NCI-H187 (cell line): Measurements from ENCODE around the gene HPS5.
A peak's percentile ranks its signal among the peaks of the same experiment; 100 is the strongest.
"Not testable (repeated sequence)": the region's sequence is repeated elsewhere in the genome, so short reads cannot be mapped to it uniquely, and the experiment has no call there.

Source experiments
- DNase-seq, 2 experiments: peaks; one replicate each; lab custom pipeline; 2025; lab: John Stamatoyannopoulos, UW

Gene HPS5

DNA sequence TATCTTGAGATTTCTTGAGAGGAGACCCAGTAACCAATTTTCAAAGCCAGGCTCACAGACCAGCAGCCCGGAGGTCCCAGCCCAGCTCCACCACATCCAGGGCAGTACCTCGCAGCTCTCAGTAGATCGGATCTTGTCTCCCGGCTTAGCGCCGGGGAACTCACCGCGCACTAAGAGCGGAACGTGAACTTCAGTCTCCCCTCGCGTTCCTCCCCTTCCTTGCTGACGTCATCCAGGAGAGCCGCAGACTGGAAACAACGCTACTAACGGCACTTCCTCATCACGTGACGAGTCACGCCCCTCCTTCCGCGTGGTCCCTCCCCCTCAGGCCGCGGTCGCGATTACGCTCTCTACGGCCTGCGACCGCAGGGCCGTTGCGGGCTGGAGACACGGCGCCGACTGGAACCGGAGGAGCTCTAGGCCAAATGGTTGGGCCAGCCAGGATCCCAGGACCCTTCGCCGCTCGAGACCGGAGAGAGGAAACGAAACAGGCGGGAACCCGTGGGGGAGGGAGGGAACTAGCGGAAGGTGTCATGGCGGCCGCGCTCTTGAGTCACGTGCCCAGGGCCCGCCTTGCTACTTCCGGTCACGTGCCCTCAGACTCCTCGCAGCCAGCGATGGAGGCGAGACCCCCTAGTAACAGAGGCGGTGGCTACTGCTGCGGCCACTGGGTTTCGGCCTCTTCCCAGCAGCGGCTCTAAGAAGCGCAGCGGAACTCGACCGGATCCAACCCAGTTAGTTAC, at the start of gene HPS5, which contains the start of gene GTF2H1:
HPS5 (minus strand) TSS at position 172 of the 743 bp plus-strand sequence. CDS start 4,282 bp downstream, outside the sequence.
GTF2H1 (plus strand) TSS at position 599 of the 743 bp plus-strand sequence. CDS start 10,508 bp downstream, outside the sequence.
- peak; percentile 96 to 99 for DNase-seq

GRCh38 chr11:18371279-18371678, 49.3 kb upstream of the HPS5 start:
- no peak for DNase-seq

GRCh38 chr11:18369398-18369797, 47.5 kb upstream of the HPS5 start:
- DNase-seq: no peak

DNA sequence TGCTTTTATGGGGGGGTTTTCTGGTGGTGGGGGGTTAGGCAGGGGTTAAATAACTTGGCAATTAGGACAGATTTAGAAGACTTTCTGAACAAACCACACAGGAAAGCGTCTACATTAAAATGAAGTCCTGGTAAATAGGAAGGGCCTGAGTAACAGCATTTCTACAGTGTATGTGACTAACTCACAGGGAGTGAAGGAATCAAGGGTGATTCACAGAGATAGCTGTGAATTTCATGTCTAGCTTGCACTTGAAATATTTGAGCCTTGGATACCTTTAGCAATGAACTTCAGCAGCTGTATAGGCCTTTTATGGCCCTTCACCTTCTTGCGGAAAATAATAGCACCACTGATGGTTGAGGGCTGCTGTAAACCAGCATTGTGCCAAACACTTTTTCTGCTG, 46.3 kb upstream of the HPS5 start:
- DNase-seq: no peak

- DNase-seq: no peak
These were observed 45.5 kb upstream of the HPS5 start for GRCh38 chr11:18367431-18367830.

GRCh38 chr11:18366286-18366685, 44.3 kb upstream of the HPS5 start:
- DNase-seq: no peak

DNA sequence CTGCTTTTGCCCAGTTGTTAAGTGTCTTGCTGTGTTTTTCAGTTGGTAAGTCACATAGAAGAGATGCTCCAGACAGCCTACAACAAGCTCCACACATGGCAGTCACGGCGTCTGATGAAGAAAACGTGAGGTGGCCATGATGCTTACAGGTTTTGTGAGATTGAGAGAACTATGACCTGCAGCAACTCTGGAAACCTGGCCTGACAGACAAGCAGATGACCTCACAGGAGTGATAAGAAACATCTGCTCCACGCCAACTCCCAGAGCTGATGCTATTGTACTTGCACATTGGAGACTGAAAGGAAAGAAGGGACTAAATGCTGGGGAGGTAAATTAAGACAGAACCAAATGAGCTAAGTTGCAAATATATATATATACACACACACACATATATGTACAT, 43.8 kb upstream of the HPS5 start:
- no peak for DNase-seq

- no peak for DNase-seq
These were observed 42.6 kb upstream of the HPS5 start for GRCh38 chr11:18364495-18365073.

GRCh38 chr11:18361154-18361553, 39.2 kb upstream of the HPS5 start:
- DNase-seq: no peak

DNA sequence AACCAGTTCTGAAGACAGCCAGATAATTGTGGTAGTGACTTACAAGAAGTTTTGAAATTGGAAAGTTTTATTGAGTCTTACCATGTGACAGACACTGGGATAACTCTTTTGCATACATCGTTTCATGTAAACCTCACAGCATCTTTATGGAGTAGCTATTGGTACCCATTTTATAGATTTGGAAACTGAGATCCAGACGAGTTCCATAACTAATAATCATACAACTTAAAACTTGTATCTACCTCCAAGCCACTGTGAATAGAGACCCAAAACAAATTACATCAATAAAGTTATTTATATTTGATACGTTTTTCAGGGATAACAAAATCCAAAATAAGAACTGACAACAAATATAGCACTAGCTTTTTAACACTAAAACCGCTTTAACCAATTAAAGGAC, 36.7 kb upstream of the HPS5 start:
- DNase-seq: no peak

DNA sequence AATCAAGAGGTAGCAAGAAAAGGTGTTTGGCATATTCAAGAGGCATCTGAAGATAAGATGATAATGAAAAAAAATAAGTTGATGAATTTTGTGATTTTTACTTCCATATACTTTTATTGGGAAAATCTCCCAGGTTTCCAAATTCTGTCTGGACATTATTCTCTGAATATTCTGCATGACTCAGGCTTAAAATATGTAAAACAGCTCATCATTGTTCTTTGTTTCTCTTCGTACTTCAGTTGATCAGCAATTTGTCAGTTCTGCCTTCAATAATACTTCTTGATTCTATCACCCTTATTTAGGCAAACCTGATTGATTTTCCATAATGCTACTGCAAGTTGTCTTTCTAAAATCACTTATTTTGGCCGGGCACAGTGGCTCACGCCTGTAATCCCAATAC, 30.6 kb upstream of the HPS5 start:
- DNase-seq: no peak

DNA sequence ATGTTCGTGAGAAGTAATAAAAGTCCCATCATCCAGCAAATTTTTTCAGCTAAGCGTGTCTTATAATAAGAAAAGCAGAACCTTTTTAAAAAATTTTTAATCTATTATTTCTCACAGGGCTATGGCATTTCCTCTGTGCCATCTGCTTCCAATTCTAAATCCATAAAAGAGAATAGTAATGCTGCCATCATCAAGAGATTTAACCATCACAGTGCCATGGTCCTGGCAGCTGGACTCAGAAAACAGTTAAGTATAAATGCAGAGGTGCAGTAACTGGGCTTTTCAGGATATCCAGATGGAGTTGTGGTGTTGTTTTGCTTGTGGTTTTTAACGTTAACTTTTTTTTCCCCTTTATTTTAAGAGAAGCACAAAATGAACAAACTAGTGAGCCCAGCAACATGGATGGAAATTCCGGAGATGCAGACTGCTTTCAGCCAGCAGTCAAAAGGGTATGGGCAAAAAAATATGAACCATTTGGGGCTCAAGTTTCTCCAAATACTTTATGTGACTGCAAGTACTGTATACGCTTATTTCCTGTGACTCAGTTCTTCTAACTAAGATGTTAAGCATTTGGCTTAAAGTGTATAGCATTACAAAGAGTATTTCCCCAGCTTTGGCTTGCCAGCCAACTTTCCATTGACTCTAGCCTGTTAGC, 25.7 kb upstream of the HPS5 start:
- no peak for DNase-seq

- no peak for DNase-seq
These were observed 11.0 kb upstream of the HPS5 start for GRCh38 chr11:18332891-18333290.

- no peak for DNase-seq
These were observed 10.4 kb upstream of the HPS5 start for GRCh38 chr11:18332302-18332701.

- DNase-seq: no peak
These were observed 9.0 kb upstream of the HPS5 start for GRCh38 chr11:18330921-18331320.

DNA sequence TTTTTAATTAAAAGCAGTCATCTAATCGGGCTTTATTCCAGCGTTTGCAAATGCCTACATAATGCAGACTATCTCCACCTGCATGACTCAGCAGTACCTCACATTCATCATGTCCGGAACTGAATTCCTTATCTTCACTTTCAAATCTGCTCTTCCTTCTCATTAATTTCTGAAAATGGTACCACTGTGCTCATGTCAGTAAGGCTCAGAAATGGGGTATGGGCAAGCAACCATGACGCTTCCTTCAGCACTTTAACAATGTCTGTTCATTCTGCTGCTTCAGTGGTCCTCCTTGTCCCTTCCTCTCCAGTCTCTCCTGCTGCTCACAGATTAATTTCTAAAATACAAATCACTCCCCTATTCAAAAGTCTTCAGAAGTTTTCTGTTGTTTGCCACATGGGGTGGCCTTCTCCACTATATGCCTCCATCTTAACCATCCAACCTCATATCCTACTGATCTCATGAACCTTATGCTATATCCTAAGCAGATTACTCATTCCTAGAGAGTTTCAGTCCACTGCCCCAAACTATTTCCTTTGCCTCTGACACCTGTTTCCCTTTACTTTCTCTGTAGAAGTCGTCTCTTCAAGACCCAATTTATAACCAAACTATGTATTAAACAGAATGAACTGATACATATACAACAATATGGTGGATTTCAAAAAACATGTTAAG, 7.4 kb upstream of the HPS5 start:
- DNase-seq: no peak

- DNase-seq: no peak
These were observed 2.4 kb upstream of the HPS5 start for GRCh38 chr11:18324381-18324780.

DNA sequence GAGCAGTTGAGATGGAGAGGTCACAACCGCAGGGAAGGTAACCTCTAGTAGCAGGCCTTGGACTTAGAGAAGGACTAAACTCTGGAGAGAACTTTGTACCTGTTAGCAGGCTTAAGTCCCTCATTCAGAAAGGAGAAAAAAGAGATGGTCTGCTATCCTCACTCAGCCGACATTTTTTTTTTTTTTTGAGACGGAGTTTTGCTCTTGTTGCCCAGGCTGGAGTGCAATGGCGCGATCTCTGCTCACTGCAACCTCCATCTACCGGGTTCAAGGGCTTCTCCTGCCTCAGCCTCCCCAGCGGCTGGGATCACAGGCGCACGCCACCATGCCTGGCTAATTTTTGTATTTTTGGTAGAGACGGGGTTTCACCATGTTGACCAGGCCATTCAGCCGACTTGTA, 1.9 kb upstream of the HPS5 start:
- not testable (repeated sequence) for DNase-seq

- no peak for DNase-seq
These were observed 1.1 kb upstream of the HPS5 start for GRCh38 chr11:18322818-18323570.

DNA sequence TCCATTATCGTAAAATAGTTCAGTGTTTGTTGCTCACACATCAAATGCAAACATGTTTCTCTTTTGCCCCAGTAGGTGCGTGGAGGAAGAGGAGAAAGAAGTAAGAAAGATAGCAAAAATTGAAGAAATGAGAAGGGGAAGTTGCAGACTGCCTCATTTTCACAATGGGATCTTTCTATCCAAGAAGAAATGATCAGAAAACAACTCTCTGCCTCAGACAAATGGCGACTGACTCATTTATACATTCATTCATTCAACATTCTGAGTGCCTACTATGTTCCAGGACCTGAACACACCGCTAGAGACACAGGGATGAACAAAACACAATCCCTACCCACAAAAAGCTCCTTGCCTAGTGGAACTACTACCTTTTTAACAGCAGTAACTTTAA, 367 bp downstream of the HPS5 start:
- DNase-seq: no peak

DNA sequence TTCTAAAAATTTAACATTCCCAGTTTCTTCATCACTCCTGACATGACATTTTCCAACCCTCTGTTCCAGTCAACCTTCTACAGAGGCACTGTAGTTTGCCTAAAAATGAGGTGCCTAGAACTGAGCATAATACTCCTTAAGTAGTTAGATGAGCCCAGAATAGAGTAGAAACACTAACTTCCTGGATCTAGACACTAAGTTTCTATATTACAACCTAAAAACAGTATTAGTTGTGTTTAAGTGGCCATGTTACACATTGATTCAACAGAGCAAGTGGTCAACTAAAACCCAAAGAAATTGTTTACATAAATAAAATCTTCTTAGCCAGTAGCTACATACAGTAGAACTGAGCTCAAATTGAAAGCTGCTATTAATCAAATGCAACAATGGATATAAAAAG, 1.3 kb downstream of the HPS5 start:
- DNase-seq: no peak

DNA sequence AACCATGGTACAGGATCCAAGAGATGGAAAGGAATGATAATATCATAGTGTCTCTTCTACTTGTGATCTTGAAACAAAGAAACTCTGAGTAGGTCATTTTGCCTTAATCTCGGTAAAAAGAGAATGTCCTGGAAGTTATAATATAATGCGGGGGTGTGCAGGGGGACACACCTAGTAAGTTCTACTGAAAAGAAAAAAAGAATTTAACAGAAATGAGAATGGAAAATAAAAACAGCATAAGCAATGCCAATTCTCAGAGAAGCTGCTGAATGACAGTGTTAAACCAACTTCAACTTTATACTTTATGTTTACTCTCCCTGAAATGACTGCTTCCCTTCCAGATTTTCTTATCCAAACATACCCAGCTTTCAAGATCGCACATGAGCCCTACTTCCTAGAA, 2.0 kb downstream of the HPS5 start:
- DNase-seq: no peak
